GM18526 (cell line): ENCODE measurements around the gene GABRQ.

Experiments
- POLR2A ChIP-seq: IDR thresholded peaks from 3 replicates; pipeline ENCODE4 v1.6.1; 2011; ENCODE audit not compliant: insufficient read length; ENCODE audit errors: extremely low read depth

Gene GABRQ

GRCh38 chrX:152637649-152638442 is at the start of gene GABRQ:
Gene GABRQ (plus strand): TSS chrX:152637895. CDS start chrX:152638203, 308 bp downstream.
- no peak for TF ChIP-seq POLR2A

GRCh38 chrX:152588206-152588605 is 49.5 kb upstream of the GABRQ start:
- no peak for TF ChIP-seq POLR2A

GRCh38 chrX:152600853-152601633 is 36.7 kb upstream of the GABRQ start:
- TF ChIP-seq POLR2A = no peak

GRCh38 chrX:152601848-152602616 is 35.7 kb upstream of the GABRQ start:
- no peak for TF ChIP-seq POLR2A

GRCh38 chrX:152614791-152615190 is 22.9 kb upstream of the GABRQ start:
- TF ChIP-seq POLR2A = no peak

GRCh38 chrX:152619897-152620296 is 17.8 kb upstream of the GABRQ start:
- TF ChIP-seq POLR2A = no peak

GRCh38 chrX:152632445-152633097 is 5.1 kb upstream of the GABRQ start:
- TF ChIP-seq POLR2A = no peak

GRCh38 chrX:152635941-152636340 is 1.8 kb upstream of the GABRQ start:
- no peak for TF ChIP-seq POLR2A

GRCh38 chrX:152638443-152638904 is 779 bp downstream of the GABRQ start:
- no peak for TF ChIP-seq POLR2A

GRCh38 chrX:152639426-152639825 is 1.7 kb downstream of the GABRQ start:
- TF ChIP-seq POLR2A = no peak

GRCh38 chrX:152640034-152640818 is 2.5 kb downstream of the GABRQ start:
- TF ChIP-seq POLR2A = no peak

- TF ChIP-seq POLR2A = no peak
Measured at GRCh38 chrX:152641256-152641875, 3.7 kb downstream of the GABRQ start.

- no peak for TF ChIP-seq POLR2A
Measured at GRCh38 chrX:152641996-152642395, 4.3 kb downstream of the GABRQ start.

GRCh38 chrX:152642931-152643564 is 5.4 kb downstream of the GABRQ start:
- no peak for TF ChIP-seq POLR2A

GRCh38 chrX:152646961-152647360 is 9.3 kb downstream of the GABRQ start:
- TF ChIP-seq POLR2A = no peak
